HG03039 (cell line): ENCODE data around the gene MMS19.
"Not testable (repeated sequence)": the region's sequence is repeated elsewhere in the genome, so short reads cannot be mapped to it uniquely, and the experiment has no call there.

ENCODE experiments used
- ATAC-seq: cut with Tn5 transposase; IDR thresholded peaks from one replicate; pipeline ENCODE4 v1.9.1; 2021; ENCODE audit warnings: mild to moderate bottlenecking, moderate library complexity; ENCODE audit not compliant: unreplicated experiment

The MMS19 gene

GRCh38 chr10:97506199-97506991 is 8.2 kb upstream of the MMS19 start:
- no peak for ATAC-seq

GRCh38 chr10:97505152-97505551 is 6.9 kb upstream of the MMS19 start:
- no peak for ATAC-seq

GRCh38 chr10:97503406-97503805 is 5.2 kb upstream of the MMS19 start:
- ATAC-seq, result no peak

GRCh38 chr10:97502916-97503315 is 4.7 kb upstream of the MMS19 start:
- no peak for ATAC-seq

- no peak for ATAC-seq
These were observed 2.0 kb upstream of the MMS19 start for GRCh38 chr10:97500297-97500575.

- ATAC-seq, result no peak
These were observed 1.5 kb upstream of the MMS19 start for GRCh38 chr10:97499561-97500296.

- no peak for ATAC-seq
These were observed 779 bp upstream of the MMS19 start, which contains the start of gene UBTD1 for GRCh38 chr10:97498841-97499560. Gene UBTD1 (plus strand): TSS chr10:97498924. CDS start chr10:97499204, 280 bp downstream.

GRCh38 chr10:97497572-97498075 is 598 bp downstream of the MMS19 start:
- no peak for ATAC-seq

- ATAC-seq, result no peak
These were observed 3.2 kb downstream of the MMS19 start for GRCh38 chr10:97494863-97495506.

GRCh38 chr10:97494151-97494550 is 4.1 kb downstream of the MMS19 start:
- no peak for ATAC-seq

- ATAC-seq, result no peak
These were observed 7.6 kb downstream of the MMS19 start for GRCh38 chr10:97490592-97490991.

GRCh38 chr10:97485647-97486281 is 12.5 kb downstream of the MMS19 start:
- no peak for ATAC-seq

- no peak for ATAC-seq
These were observed 14.3 kb downstream of the MMS19 start for GRCh38 chr10:97483921-97484320.

GRCh38 chr10:97483506-97483905 is 14.7 kb downstream of the MMS19 start:
- ATAC-seq, result no peak

- no peak for ATAC-seq
These were observed 15.8 kb downstream of the MMS19 start for GRCh38 chr10:97482381-97482780.

- ATAC-seq, result no peak
These were observed 17.2 kb downstream of the MMS19 start for GRCh38 chr10:97481071-97481470.

GRCh38 chr10:97479939-97480338 is 18.3 kb downstream of the MMS19 start:
- ATAC-seq, result no peak

- ATAC-seq, result not testable (repeated sequence)
These were observed 18.8 kb downstream of the MMS19 start for GRCh38 chr10:97479410-97479809.

GRCh38 chr10:97475936-97476594 is 22.2 kb downstream of the MMS19 start:
- no peak for ATAC-seq

GRCh38 chr10:97474918-97475317 is 23.3 kb downstream of the MMS19 start:
- no peak for ATAC-seq
